HL-60 (cell line): ENCODE data around the gene MBTPS1.

Experiments
- DNase-seq, 2 experiments: peaks; one replicate each; pipeline ENCODE4 v3.0.0-alpha.2; 2010 to 2020; ENCODE audit warnings: low read depth in 1 of 2, low spot score in 1 of 2
- H3K27ac ChIP-seq: fragments of 250-450 bp; sonication (Bioruptor Pico); replicated peaks from 2 replicates; pipeline ENCODE4 v1.5.1; 2020; ENCODE audit warnings: mild to moderate bottlenecking, moderate library complexity
- H3K27me3 ChIP-seq: fragments of 250-450 bp; sonication (Bioruptor Pico); 2 replicates; pipeline ENCODE4 v1.5.1; 2021; ENCODE audit warnings: mild to moderate bottlenecking, moderate library complexity; ENCODE audit not compliant: insufficient read depth, poor library complexity, severe bottlenecking
- H3K4me3 ChIP-seq: replicated peaks from 2 replicates; pipeline ENCODE4 v1.5.1; 2011; ENCODE audit warnings: mild to moderate bottlenecking, control low read depth, low read length; ENCODE audit not compliant: insufficient read depth
- CTCF ChIP-seq: IDR thresholded peaks from one replicate; pipeline ENCODE4 v1.5.1; 2011; ENCODE audit warnings: low read length, control low read depth, inconsistent platforms; ENCODE audit not compliant: insufficient read depth
- GABPA ChIP-seq: IDR thresholded peaks from 2 replicates; pipeline ENCODE4 v1.6.1; 2012; ENCODE audit warnings: low read depth
- POLR2AphosphoS5 ChIP-seq: IDR thresholded peaks from 2 replicates; pipeline ENCODE4 v1.6.1; 2012; ENCODE audit warnings: low read depth
- REST ChIP-seq: IDR thresholded peaks from 2 replicates; pipeline ENCODE4 v1.6.1; 2012; ENCODE audit warnings: low read depth; ENCODE audit not compliant: insufficient replicate concordance
- SPI1 ChIP-seq: IDR thresholded peaks from 2 replicates; pipeline ENCODE4 v1.6.1; 2012; ENCODE audit warnings: low read depth, mild to moderate bottlenecking, borderline replicate concordance

MBTPS1 gene

GRCh38 chr16:84007965-84008364 lies 108.8 kb downstream of the MBTPS1 start:
- TF ChIP-seq CTCF: no peak
- no peak for TF ChIP-seq SPI1
- no peak for TF ChIP-seq GABPA
- TF ChIP-seq POLR2AphosphoS5: no peak
- TF ChIP-seq REST: no peak
- no peak overlapping the region for H3K27ac ChIP-seq
- H3K27me3 ChIP-seq: peaks cover 8% of the 10 kb centered on the region
- DNase-seq: no peak
- H3K4me3 ChIP-seq: no peak overlapping the region

- H3K27ac ChIP-seq: no peak overlapping the region
- DNase-seq: no peak
- peaks cover 8% of the 10 kb centered on the region for H3K27me3 ChIP-seq
- TF ChIP-seq REST: no peak
- TF ChIP-seq POLR2AphosphoS5: no peak
- TF ChIP-seq GABPA: no peak
- TF ChIP-seq SPI1: no peak
- TF ChIP-seq CTCF: no peak
- no peak overlapping the region for H3K4me3 ChIP-seq
These were observed 109.2 kb downstream of the MBTPS1 start for GRCh38 chr16:84007520-84007919.

GRCh38 chr16:84005391-84005790 lies 111.4 kb downstream of the MBTPS1 start:
- no peak for DNase-seq
- TF ChIP-seq SPI1 (no peak), REST (no peak), GABPA (no peak), POLR2AphosphoS5 (no peak), CTCF (no peak)
- H3K27me3 ChIP-seq: peaks cover 13% of the 10 kb centered on the region

More at GRCh38 chr16:84005391-84005790, 111.4 kb downstream of the MBTPS1 start:
- no peak overlapping the region for H3K27ac ChIP-seq
- no peak overlapping the region for H3K4me3 ChIP-seq
